ENCODE measurements around the gene GSE1.
"Not testable (repeated sequence)": the region's sequence is repeated elsewhere in the genome, so short reads cannot be mapped to it uniquely, and the experiment has no call there.

DNA sequence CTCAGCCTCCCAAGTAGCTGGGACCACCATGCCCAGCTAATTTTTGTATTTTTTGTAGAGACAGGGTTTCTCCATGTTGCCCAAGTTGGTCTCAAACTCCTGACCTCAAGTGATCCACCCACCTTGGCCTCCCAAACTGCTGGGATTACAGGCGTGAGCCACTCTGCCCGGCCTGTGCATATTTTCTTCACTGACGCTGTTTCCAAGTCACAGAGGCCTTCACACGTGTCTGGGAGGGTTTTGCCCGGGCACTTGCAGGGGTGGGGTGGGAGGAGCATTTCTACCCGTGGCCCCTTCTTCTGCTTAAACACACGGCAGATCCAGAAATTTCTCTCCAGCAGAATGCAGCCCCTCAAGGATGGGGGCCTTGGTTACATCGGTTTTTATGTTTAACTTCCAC lies 20.8 kb upstream of the GSE1 start:
- TF ChIP-seq, protein P1, sequence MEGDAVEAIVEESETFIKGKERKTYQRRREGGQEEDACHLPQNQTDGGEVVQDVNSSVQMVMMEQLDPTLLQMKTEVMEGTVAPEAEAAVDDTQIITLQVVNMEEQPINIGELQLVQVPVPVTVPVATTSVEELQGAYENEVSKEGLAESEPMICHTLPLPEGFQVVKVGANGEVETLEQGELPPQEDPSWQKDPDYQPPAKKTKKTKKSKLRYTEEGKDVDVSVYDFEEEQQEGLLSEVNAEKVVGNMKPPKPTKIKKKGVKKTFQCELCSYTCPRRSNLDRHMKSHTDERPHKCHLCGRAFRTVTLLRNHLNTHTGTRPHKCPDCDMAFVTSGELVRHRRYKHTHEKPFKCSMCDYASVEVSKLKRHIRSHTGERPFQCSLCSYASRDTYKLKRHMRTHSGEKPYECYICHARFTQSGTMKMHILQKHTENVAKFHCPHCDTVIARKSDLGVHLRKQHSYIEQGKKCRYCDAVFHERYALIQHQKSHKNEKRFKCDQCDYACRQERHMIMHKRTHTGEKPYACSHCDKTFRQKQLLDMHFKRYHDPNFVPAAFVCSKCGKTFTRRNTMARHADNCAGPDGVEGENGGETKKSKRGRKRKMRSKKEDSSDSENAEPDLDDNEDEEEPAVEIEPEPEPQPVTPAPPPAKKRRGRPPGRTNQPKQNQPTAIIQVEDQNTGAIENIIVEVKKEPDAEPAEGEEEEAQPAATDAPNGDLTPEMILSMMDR (IDR thresholded peaks at IDR 0.05; ENCODE audit: poor library complexity), result not testable (repeated sequence)
- TF ChIP-seq EZH2phosphoT487 (IDR thresholded peaks at IDR 0.05; ENCODE audit: low read depth, severe bottlenecking, unreplicated experiment), result not testable (repeated sequence)
